COLO668 (cell line): ENCODE data around the gene REM1.
"Not testable (repeated sequence)": the region's sequence is repeated elsewhere in the genome, so short reads cannot be mapped to it uniquely, and the experiment has no call there.

Source experiments
- DNase-seq: peaks from one replicate; lab custom pipeline; 2025; ENCODE audit not compliant: unreplicated experiment; lab: John Stamatoyannopoulos, UW

REM1 gene

DNA sequence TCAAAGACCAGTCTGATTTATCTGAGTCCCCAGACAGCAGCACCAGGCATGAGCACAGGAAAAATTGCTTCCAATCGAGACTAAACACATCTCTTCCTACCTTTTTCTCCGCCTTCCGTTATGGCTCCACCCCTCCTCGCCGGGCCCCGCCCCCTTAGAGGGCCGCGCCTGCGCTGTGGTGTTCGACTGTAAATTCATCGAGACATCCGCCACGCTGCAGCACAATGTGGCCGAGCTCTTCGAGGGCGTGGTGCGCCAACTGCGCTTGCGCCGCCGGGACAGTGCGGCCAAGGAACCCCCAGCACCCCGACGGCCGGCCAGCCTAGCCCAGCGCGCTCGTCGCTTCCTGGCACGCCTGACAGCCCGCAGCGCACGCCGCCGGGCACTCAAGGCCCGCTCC is 8.9 kb downstream of the REM1 start:
- DNase-seq = no peak

DNA sequence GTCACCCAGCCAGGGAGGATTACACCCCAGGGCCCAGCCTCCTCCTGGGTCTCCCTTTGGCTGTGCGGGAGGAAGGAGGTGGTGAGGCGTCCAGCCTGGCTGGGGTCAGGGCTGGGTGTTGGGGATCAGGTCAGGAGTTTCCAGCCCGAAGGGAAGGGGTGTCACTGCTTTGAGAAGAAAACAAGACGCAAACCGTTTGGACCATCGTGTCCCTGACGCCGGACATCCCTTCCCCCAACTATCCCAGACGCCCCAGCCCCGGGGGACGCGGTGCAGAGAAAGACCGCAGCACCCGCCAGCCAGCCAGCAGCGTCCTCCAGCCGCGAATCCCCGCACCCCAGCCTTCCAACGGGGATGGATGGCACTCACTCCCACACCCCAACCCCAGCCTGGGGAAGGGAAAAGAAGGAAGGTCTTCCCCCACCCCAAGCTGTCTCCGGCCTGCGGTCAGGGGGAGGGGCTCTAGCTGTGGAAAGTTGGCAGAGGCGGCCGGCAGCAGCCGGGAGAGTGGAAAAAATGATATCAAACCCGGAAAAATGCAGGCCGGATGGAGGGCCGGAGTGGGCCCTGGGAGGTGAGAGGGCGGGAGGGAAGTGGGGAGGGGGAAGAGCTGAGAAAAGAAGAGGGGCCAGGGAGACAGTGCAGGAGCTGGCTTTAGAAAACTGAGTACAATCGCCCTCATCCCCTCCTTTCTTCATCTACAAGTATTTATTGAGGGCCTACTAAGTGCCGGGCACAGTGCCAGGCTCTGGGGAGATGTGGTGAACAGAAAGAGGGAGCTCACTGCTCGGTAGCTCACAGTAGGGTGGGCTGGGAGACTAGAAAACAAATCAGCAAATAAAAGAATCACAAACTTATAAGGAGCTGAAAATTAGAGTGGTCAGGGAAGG is 10.6 kb downstream of the REM1 start:
- no peak for DNase-seq

DNA sequence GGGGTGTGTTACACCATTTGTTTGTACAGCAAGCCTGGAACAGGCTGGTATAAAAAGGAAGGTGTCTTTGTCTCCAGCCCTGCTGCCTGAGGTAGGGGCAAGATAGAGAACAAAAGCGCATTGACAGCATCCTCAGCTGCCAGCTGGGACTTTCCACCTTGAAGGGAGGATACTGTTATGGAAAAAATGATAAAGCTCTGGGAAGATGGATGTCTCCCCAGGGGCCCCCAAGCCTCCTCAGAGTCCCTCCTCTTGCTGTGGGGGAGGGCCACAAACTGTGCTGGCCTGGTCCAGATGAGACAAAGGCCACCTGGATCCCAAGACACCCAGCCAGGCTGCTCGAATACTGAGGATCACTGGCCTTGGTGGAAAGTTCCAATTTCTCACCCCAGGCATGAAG is 13.0 kb downstream of the REM1 start:
- no peak for DNase-seq

DNA sequence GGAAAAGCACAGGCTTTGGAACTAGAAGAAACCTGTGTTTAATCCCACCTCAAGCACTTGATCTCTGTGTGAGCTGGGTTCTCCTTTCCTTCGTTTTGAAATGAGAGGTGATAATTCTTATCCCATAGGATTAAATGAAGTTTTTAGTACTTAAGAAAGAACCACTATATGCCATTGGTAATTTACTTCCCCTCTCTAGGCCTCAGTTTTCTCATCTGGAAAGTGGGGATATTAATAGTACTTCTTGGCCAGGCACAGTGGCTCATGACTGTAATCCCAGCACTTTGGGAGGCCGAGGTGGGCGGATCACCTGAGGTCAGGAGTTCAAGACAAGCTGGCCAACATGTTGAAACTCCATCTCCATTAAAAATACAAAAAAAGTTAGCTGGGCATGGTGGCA is 14.1 kb downstream of the REM1 start:
- DNase-seq = no peak

DNA sequence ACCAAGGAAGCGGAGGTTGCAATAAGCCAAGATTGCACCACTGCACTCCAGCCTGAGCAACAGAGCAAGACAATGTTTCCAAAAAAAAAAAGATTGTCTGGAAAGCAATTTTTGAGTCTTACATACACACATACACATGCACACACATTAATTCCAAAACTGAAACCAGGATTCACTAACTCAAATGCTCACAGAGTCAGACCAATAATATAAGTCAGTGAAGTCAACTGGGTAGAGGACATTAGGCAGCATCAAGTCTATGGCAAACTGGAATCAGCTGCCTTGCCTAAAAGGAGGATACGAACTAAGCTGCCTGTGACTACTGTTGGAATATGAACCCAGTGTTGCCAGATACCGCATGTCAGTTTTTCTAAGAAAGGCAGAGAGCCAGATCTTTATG is 15.7 kb downstream of the REM1 start:
- no peak for DNase-seq

DNA sequence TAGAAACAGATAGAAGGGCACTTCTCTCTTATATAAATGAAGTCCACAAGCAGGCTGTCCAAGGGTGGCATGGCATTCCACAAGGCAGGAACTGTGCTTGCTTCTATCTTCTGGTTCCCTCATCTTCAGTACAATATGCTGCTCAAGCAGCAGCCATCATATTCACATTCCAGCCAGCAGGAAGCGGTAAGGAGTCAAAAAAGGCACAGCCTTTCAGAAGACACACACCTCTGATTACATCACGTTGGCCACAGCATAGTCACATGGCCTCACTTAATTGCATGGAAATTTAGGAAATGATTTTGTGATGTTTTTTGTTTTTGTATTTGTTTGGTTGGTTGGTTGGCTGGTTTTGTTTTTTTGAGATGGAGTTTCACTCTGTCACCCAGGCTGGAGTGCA is 19.0 kb downstream of the REM1 start:
- peak; percentile 27 for DNase-seq

DNA sequence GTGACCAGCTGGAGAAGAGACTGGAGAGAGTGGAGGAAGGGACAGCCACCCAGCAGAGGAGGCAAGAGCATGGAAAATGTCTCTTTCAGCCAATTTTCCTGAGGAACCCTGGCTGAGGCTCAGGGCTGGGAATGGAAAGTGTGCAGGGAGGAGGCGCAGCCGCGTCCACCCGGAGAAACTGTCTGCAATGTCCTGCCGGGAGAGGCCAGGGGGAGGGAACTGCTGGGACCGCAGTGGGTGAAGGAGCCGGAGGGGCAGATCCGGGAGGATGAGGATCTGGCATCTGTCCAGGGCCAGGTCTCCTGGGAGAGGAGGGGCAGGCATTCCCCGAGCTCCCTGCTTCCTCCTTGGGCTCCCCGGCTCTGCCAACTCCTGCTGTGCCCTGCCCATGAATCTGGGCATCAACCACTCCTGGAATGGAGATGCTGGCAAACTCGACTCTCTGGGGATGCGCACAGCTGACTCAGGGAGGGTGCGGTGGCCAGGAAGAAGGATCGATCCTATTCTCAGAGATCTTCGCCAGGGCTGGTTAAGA is 21.7 kb downstream of the REM1 start:
- DNase-seq = no peak

DNA sequence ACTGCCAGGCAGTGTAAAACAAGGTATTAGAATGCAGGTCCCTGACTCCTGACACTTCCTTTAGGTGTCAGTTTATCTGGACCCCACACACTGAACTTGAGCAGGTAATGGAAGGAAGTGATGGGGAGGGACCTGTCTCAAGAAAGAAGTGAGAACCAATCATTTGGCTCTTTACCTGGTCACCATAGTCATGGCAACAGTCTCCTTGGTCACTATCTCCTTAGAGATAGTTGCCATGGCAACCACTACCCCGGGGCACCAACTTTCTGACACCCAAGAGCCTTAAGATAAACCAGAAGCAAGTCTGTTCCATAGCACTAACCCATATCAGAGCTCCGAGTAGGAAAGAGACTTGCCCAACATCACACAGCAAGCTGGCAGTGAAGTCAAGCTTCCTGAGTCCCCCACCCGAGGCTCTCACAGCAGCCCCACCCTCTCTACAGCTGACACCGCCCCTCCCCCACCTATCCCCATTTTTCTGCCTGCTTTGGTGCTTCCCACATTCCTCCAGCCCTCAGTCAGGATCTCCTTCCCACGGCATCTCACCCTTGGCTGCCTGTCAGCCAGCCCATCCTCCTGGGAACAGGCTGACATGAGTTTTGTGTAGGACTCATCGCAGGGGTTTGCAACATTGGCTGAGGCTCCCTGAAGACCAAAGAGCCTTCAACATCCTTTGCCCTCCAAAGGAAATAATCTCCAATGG is 22.9 kb downstream of the REM1 start:
- no peak for DNase-seq

DNA sequence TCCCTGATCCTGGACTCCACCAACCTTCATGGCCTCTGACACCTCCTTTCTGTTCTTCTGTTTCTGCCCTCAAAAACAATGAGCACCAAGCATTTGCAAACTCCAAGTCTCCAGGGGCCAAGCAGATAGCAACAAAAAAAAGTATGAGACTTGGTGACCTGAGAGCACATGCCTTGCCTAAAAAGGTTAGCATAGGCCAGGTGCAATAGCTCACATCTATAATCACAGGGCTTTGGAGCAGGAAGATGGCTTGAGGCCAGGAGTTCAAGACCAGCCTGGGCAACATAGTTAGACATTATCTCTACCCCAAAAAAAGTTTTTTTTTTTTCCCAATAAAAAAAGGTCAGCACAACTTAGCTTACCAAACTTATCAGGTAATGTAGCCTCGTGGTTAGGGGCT is 25.4 kb downstream of the REM1 start:
- DNase-seq = no peak

DNA sequence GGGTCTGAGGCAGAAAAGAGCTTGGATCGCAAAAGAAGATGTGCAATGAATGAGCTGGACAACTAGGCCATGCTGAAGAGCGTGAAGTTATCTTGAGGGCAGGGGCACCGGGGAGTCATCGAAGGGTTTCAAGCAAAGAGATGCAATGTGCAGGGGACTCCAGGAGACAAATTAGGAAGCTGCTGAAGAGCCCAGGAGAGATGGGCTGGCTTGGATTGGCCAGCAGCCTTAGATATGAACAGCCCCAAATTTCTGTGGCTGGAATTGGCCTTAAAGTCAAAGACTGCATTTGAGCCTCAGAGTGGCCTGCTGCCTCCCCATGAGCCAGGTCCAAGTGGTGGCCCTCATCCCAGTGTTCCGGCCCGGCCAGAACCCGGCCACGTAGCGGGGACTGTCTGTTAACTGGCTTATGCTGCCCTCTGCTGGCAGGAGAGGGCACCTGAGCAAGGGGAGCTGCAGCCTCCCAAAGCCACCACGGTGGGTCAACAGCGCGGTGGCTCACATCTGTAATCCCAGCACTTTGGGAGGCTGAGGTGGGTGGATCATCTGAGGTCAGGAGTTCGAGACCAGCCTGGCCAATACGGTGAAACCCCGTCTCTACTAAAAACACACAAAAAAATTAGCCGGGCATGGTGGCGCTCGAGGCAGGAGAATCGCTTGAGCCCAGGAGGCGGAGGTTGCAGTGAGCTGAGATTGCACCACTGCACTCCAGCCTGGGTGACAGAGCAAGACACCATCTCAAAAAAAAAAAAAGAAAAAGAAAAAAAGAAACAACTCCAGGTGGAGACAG is 28.0 kb downstream of the REM1 start:
- peak; percentile 80 for DNase-seq

DNA sequence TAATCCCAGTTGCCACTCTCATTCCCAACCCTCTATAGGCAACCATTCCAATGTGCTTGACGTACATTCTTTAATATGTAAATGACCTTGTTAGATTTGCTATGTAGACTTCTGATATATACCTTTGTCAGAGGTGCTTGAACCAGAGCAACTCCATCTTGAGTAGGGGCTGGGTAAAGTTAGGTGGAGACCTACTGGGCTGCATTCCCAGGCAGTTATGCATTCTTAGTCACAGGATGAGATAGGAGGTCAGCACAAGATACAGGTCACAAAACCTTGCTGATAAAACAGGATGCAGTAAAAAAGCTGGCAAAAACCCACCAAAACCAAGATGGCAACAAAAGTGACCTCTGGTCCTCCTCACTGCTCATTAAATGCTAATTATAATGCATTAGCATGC is 30.8 kb downstream of the REM1 start:
- DNase-seq = no peak

DNA sequence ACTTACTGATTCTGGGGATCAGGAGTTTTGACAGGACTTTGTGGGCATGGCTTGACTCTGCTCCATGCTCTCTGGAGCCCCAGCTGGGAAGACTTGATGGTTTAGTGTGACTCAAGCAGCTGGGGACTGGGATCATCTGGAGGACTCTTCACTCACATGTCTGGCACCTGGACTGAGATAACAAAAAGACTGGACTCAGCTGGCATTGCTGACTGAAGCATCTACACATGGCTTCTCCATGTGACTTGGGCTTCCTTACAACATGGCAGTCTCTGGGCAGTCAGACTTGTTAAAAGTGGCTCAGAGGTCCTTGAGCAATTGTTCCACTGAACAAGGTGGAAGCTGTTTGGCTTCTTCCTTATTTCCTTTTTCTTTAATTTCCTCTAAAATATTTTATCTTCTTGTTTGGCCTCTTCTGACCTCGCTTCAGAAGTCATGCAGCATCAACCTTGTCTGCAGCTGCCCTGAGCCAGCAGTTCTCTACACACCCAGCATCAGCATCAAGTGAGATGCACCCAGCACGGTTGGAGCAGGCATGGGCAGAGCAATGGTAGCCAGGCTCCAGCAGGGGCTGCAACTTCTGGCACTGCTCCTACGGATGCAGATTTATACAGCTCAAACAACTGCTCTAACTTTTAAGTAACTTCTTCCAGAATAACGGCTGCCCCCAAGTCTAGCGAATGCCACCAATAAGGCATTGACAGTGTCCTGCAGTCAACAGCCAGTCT is 33.6 kb downstream of the REM1 start:
- DNase-seq = no peak

DNA sequence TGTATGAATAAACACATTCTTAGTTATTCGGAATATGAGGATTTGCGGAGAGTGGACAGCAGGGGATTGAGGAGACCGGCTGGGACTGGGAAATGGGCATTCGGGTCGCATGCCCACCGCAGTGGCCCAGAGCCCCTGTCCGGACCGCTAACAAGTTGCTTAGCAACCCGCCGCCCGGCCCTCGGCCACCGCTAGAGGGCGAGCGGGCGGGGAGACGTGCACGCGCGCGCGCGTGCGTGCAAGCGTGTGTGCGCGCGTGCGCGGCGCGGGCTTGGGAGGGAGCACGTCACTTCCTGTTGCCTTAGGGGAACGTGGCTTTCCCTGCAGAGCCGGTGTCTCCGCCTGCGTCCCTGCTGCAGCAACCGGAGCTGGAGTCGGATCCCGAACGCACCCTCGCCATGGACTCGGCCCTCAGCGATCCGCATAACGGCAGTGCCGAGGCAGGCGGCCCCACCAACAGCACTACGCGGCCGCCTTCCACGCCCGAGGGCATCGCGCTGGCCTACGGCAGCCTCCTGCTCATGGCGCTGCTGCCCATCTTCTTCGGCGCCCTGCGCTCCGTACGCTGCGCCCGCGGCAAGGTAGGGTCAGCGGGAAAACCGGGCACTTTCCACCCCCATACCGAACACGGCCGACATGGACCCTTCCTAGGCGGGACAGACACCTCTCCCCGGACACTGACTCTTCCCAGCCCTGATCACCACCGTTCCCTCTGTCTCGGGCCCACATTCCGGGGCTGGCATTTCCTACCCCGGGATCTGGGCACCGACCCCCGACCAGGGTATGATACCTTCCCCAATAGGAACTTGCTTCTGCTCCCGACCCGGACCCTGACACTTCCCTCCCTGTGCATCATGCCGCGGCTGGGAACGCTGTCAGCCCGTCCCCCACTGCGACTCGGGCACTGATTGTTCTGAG is 39.3 kb downstream of the REM1 start, which contains the start of gene HM13:
Gene HM13, plus strand, starts transcription at position 289 of the 918 bp plus-strand sequence. Its CDS starts 110 bp downstream, at position 399.
- DNase-seq = peak; percentile 98

DNA sequence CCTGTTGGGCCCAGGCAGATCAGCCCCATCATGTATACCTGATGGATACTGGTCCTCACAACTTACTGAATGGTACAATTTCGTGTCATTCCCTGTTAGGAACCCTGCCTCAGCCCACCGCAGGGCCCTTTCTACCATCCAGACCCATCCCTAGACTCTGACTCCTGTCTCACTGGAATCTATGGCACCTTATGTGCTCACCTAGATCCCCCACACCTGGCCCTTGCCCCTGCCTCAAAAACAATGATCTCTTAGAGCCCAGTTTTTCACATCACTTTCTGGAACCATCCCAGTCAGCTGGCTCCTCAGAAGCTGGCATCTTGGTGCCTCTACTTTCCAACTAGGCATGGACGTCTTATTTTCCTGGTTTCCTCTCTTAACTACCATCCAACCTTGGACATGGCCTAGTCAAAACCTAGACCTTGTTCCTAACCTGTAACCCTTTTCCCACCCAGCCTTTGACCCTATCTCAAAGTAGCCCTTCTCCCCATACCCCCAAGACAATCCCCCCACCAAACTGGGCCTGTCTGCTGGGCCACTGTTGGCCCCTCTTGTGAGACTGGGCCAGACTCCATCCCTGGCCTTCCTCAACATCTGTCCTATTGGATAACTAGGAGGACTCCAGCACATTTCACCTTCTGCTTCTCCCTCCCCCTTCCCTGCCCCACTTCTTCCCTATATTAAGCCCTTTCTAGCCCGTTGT is 40.1 kb downstream of the REM1 start:
- DNase-seq = no peak

DNA sequence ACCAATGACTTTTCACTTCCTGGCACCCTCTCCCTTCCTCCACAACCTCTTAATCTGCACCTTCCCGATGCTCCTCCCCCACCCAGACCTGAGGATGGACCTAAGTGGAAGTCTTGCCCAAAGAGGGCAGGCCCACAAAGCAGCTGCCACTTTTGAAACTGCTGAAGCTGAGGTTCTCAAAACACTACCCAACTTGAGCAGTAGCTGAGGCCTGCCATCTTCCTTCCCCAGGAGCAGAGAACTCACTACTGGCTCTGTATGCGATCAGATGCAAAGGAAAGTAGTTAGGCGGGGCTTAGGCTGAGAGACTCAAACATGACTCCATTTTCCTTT is 40.7 kb downstream of the REM1 start:
- no peak for DNase-seq

DNA sequence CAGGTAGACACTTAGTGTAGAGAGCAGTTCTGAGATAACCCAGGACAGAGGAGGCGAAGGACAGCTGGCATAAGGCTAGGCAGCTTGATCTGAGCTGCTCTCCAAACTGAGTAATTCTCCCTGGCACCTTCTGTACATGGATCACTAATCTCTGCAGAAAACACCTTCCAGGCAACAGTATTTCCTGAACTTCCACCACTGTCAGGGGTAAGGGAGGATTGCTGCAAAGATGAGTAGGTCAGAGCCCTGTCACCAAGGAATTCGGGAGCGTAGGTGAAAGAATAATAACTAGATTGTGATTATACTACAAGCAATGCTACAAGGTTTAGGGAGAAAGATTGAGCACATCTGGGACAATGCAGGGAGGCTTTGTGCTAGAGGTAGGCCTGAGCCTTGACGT is 41.1 kb downstream of the REM1 start:
- no peak for DNase-seq

DNA sequence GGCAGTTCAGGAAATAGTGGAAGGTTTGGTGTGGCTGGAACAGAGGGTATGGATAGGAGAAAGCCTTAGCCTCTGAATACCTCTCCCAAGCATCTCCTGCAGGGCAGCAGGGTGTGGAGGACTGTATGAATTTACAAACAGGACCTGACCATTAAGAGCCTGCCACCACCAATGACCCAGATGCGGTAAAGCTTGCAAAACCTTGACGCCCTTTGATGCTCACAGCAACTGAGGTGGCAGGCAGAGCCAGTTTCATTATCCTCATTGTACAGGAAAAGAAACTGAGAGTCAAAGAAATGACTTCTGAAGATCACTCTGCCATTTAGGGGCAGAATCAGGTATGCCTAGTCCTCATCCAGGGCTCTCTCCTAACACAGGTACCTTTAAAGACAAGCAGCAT is 41.6 kb downstream of the REM1 start:
- no peak for DNase-seq

DNA sequence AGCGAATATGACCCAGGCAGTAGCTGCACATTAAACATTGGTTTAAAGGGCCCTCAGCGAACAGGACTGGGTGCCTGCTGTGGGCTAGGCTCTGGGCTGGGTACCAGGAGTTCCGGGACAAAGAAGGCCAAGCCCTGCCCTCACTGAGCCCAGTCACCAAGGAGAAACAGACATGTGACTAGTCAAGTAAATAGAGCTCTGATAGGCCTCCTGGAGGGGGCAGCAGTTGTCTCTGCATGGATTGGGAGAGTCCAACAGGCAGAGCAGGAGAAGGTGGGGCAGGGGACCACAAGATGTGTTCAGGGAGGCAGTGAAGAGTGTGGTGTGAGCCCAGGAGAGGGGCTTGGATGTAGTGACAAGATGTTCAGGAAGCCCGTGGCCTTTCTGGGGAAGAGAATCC is 42.3 kb downstream of the REM1 start:
- peak; percentile 35 for DNase-seq

DNA sequence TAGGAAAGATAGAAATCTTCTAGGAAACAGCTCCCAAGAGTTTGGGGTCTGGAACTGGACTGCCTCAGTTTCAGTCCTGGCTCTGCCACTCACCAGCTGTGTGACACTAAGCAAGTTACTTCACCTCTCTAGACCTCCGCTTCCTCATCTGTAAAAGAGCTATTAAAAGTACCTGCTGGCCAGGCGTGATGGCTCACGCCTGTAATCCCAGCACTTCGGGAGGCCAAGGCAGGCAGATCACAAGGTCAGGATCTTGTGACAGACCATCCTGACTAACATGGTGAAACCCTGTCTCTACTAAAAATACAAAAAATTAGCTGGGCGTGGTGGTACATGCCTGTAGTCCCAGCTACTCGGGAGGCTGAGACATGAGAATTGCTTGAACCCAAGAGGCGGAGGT is 46.2 kb downstream of the REM1 start:
- not testable (repeated sequence) for DNase-seq
